Activated gamma-delta T cell treated with anti-CD3 and anti-CD28 coated beads, Interleukin-2, amount 50 U/mL, for 16 hours (primary cell): ENCODE results near the gene TRAF4.
A peak's percentile ranks its signal among the peaks of the same experiment; 100 is the strongest.
"Not testable (repeated sequence)": the region's sequence is repeated elsewhere in the genome, so short reads cannot be mapped to it uniquely, and the experiment has no call there.

Source experiments
- DNase-seq: peaks from one replicate; pipeline ENCODE4 v3.0.0-alpha.2; 2020; ENCODE audit warnings: low read depth

TRAF4 gene

GRCh38 chr17:28748852-28749515, 5.2 kb downstream of the TRAF4 start:
- no peak for DNase-seq

- DNase-seq = no peak
Observed at GRCh38 chr17:28749516-28750177, 5.8 kb downstream of the TRAF4 start.

GRCh38 chr17:28750178-28751047, 6.6 kb downstream of the TRAF4 start:
- peak; percentile 84 for DNase-seq

GRCh38 chr17:28751600-28752366, 8.0 kb downstream of the TRAF4 start:
- DNase-seq = no peak

GRCh38 chr17:28755486-28755885, 11.7 kb downstream of the TRAF4 start:
- no peak for DNase-seq

GRCh38 chr17:28756049-28756804, 12.4 kb downstream of the TRAF4 start:
- no peak for DNase-seq

- no peak for DNase-seq
Observed at GRCh38 chr17:28758411-28759121, 14.8 kb downstream of the TRAF4 start.

GRCh38 chr17:28759256-28759865, 15.6 kb downstream of the TRAF4 start:
- DNase-seq = no peak

- no peak for DNase-seq
Observed at GRCh38 chr17:28760601-28761562, 17.1 kb downstream of the TRAF4 start.

GRCh38 chr17:28763137-28763799, 19.5 kb downstream of the TRAF4 start:
- DNase-seq = no peak

GRCh38 chr17:28763804-28764266, 20.0 kb downstream of the TRAF4 start:
- peak; percentile 77 for DNase-seq

- DNase-seq = no peak
Observed at GRCh38 chr17:28765038-28765437, 21.2 kb downstream of the TRAF4 start.

GRCh38 chr17:28773736-28774135, 29.9 kb downstream of the TRAF4 start:
- no peak for DNase-seq

GRCh38 chr17:28774206-28774605, 30.4 kb downstream of the TRAF4 start:
- no peak for DNase-seq

- no peak for DNase-seq
Observed at GRCh38 chr17:28777178-28777577, 33.4 kb downstream of the TRAF4 start.

GRCh38 chr17:28779601-28780000, 35.8 kb downstream of the TRAF4 start:
- not testable (repeated sequence) for DNase-seq

GRCh38 chr17:28783161-28783560, 39.4 kb downstream of the TRAF4 start:
- no peak for DNase-seq

- DNase-seq = no peak
Observed at GRCh38 chr17:28788100-28788499, 44.3 kb downstream of the TRAF4 start.
